K562 (cell line): ENCODE data around the gene BLID. TPM values are rescaled to one million over a fixed set of nuclear protein-coding genes. Genes with fewer than 3 reads are reported as not detected.

Experiments used
- ATAC-seq: fragments of 200-7000 bp; cut with Tn5 transposase; 3 replicates; pipeline ENCODE4 v1.9.1; 2020; ENCODE audit warnings: moderate library complexity
- BruUV-seq: library from RNA; stranded (reverse); fragments of 400-500 nt; replicated peaks from 2 replicates; lab custom pipeline; 2021; lab: Mats Ljungman, UMichigan
- CTCF ChIA-PET: fragments of 300-600 bp; formaldehyde crosslinking; extraction: SDS; loops from one replicate; lab custom pipeline; 2021; ENCODE audit warnings: low intra/inter-chr PET ratio; lab: Yijun Ruan, JAX
- POLR2A ChIA-PET: fragments of 300-600, 350-650 bp; sonication (Branson Sonifier 250); formaldehyde crosslinking; extraction: SDS; loops from one replicate; lab custom pipeline; 2021; ENCODE audit warnings: antibody characterized with exemption, inconsistent platforms; lab: Yijun Ruan, JAX
- DNase-seq, 4 experiments: peaks; one replicate each; pipeline versions ENCODE4 v3.0.0 to v3.0.0-alpha.2; 2011 to 2018; ENCODE audit warnings: low spot score in 3 of 4, mixed read lengths in 3 of 4; ENCODE audit errors: extremely low read depth in 1 of 4
- FAIRE-seq: peaks from 2 replicates; lab custom pipeline; 2011; peaks lifted over from hg19 to GRCh38; lab: Jason Lieb, UNC
- H2AFZ ChIP-seq: 2 replicates; pipeline ENCODE4 v1.6.0; 2011; ENCODE audit warnings: low read depth, low read length, control low read depth, inconsistent platforms
- H3K27ac ChIP-seq: fragments of 200-600 bp; 3 replicates; pipeline ENCODE4 v1.8.0; 2011; ENCODE audit warnings: low read depth, mild to moderate bottlenecking, control low read depth, inconsistent platforms, low read length, moderate library complexity, mixed read lengths; ENCODE audit errors: extremely low read depth
- H3K27me3 ChIP-seq, 2 experiments: fragments of 300-600 bp in 1 of 2; 2 replicates in 1 of 2; 3 replicates in 1 of 2; pipeline versions ENCODE4 v1.6.0 to v1.8.0; 2011; ENCODE audit warnings: inconsistent platforms in 2 of 2, low read length in 2 of 2, mild to moderate bottlenecking in 1 of 2, mixed read lengths in 1 of 2, moderate library complexity in 1 of 2; ENCODE audit not compliant: control insufficient read depth in 2 of 2, insufficient read depth in 2 of 2
- H3K36me3 ChIP-seq: fragments of 300-600 bp; 3 replicates; pipeline ENCODE4 v1.8.0; 2011; ENCODE audit warnings: mild to moderate bottlenecking, low read length, inconsistent platforms; ENCODE audit not compliant: control insufficient read depth, insufficient read depth
- H3K4me1 ChIP-seq, 2 experiments: fragments of 200-600 bp in 1 of 2; replicated peaks in 1 of 2; 2 replicates in 1 of 2; 3 replicates in 1 of 2; pipeline versions ENCODE4 v1.5.1 to v1.8.0; 2011; ENCODE audit warnings: inconsistent platforms in 2 of 2, low read length in 2 of 2, mild to moderate bottlenecking in 1 of 2, mixed read lengths in 1 of 2, moderate library complexity in 1 of 2; ENCODE audit not compliant: control insufficient read depth in 2 of 2, insufficient read depth in 2 of 2
- H3K4me2 ChIP-seq: 2 replicates; pipeline ENCODE4 v1.6.1; 2011; ENCODE audit warnings: low read length, control low read depth, inconsistent platforms, mixed read lengths; ENCODE audit not compliant: insufficient read depth
- H3K4me3 ChIP-seq: fragments of 200-600 bp; sonication (generic), shearing (Covaris generic); 2 replicates; pipeline ENCODE4 v1.5.1; 2016; ENCODE audit warnings: control low read depth, inconsistent platforms
- H3K79me2 ChIP-seq: fragments of 200-600 bp; 3 replicates; pipeline ENCODE4 v1.8.0; 2011; ENCODE audit warnings: low read length, inconsistent platforms; ENCODE audit not compliant: control insufficient read depth, insufficient read depth
- H3K9ac ChIP-seq, 2 experiments: 2 replicates each; pipeline versions ENCODE4 v1.6.0 to v1.6.1; 2011; ENCODE audit warnings: low read depth in 2 of 2, low read length in 2 of 2, control low read depth in 1 of 2, inconsistent platforms in 1 of 2, mild to moderate bottlenecking in 1 of 2, mixed read lengths in 1 of 2; ENCODE audit not compliant: insufficient read depth in 1 of 2
- H3K9me1 ChIP-seq: one replicate; pipeline ENCODE4 v1.6.0; 2011; ENCODE audit warnings: inconsistent platforms, mild to moderate bottlenecking, low read length, moderate library complexity; ENCODE audit not compliant: control insufficient read depth, insufficient read depth
- H3K9me3 ChIP-seq: replicated peaks from 2 replicates; pipeline ENCODE4 v1.5.1; 2011; ENCODE audit warnings: low read depth, low read length, inconsistent platforms; ENCODE audit not compliant: control insufficient read depth, insufficient read depth
- H4K20me1 ChIP-seq: replicated peaks from 2 replicates; pipeline ENCODE4 v1.6.1; 2011; ENCODE audit warnings: low read length, inconsistent platforms, mixed read lengths; ENCODE audit not compliant: control insufficient read depth, insufficient read depth
- ARHGAP35 ChIP-seq: fragments of 450-650 bp; IDR thresholded peaks from 2 replicates; pipeline ENCODE4 v1.6.1; 2018; ENCODE audit not compliant: partially characterized antibody
- BCL6 ChIP-seq: fragments of 250-450 bp; sonication (Bioruptor Pico); IDR thresholded peaks from 2 replicates; pipeline ENCODE4 v1.4.0; 2020
- BRF1 ChIP-seq: IDR thresholded peaks from 3 replicates; pipeline ENCODE4 v1.6.1; 2011; ENCODE audit warnings: borderline replicate concordance, mild to moderate bottlenecking; ENCODE audit not compliant: insufficient read length; ENCODE audit errors: extremely low read depth
- HMG20A ChIP-seq: fragments of 450-650 bp; formaldehyde crosslinking; conservative IDR thresholded peaks from 2 replicates; pipeline ENCODE4 v1.4.0; 2020; ENCODE audit warnings: mild to moderate bottlenecking, mixed read lengths
- MCM5 ChIP-seq: fragments of 450-650 bp; IDR thresholded peaks from 2 replicates; pipeline ENCODE4 v1.6.1; 2016; ENCODE audit warnings: low read depth
- POLR2H ChIP-seq: IDR thresholded peaks from 2 replicates; pipeline ENCODE4 v1.6.1; 2016; ENCODE audit warnings: missing genetic modification characterization, low read depth, mild to moderate bottlenecking, control low read depth, missing compliant biosample characterization, moderate library complexity
- SMAD1 ChIP-seq: fragments of 150-350 bp; IDR thresholded peaks from 2 replicates; pipeline ENCODE4 v1.6.1; 2014; ENCODE audit warnings: low read length, low read depth; ENCODE audit not compliant: partially characterized antibody
- XRCC5 ChIP-seq: fragments of 200-400 bp; formaldehyde crosslinking; IDR thresholded peaks from 2 replicates; pipeline ENCODE4 v1.6.1; 2017; ENCODE audit warnings: low read depth, mild to moderate bottlenecking, low read length
- ZNF431 ChIP-seq: sonication (generic); formaldehyde crosslinking; IDR thresholded peaks from 2 replicates; pipeline ENCODE4 v1.8.0; 2022; ENCODE audit warnings: mild to moderate bottlenecking, missing genetic modification reagents
- in situ Hi-C: fragments of 300-500 bp; cut with MboI; formaldehyde crosslinking; loops from 4 replicates; pipeline ENCODE4 v1.15.0; 2018; ENCODE audit warnings: inconsistent platforms, mixed read lengths
- intact Hi-C: fragments of 100-400 bp; cut with micrococcal nuclease; formaldehyde crosslinking; loops from 2 replicates; pipeline ENCODE4 v1.14.2; 2022
- polyA plus RNA-seq, 8 experiments: library from polyadenylated mRNA; depleted of rRNA in 4 of 8; stranded (reverse) in 5 of 8; unstranded in 3 of 8; fragments of >200 nt; fragmentation: Nextera tagmentation in 2 of 8; fragmentation: Illumina TruSeq in 1 of 8; extraction: Ambion mirVana in 2 of 8; extraction: Trizol in 1 of 8; gene quantifications; 2 replicates each; pipeline versions ENCODE4 v1.2.1 to v1.2.3, GENCODE V29; 2011 to 2014; ENCODE audit warnings: inconsistent platforms in 1 of 8, missing spikeins in 1 of 8
- total RNA-seq, 7 experiments: library from RNA; depleted of rRNA in 6 of 7; stranded (reverse); fragments of >200 nt in 6 of 7; fragmentation: Illumina TruSeq in 2 of 7; extraction: Trizol in 2 of 7; gene quantifications; 2 replicates each; pipeline versions ENCODE4 v1.2.1 to v1.2.3, GENCODE V29; 2011 to 2021; ENCODE audit warnings: low replicate concordance in 1 of 7
- TF ChIP-seq, protein P1 (sequence below): sonication (generic); formaldehyde crosslinking; IDR thresholded peaks from 2 replicates; pipeline ENCODE4 v1.8.1; 2023; ENCODE audit warnings: missing genetic modification reagents, mild to moderate bottlenecking, borderline replicate concordance
- TF ChIP-seq, protein P2 (sequence below): sonication (generic); formaldehyde crosslinking; IDR thresholded peaks from 2 replicates; pipeline ENCODE4 v1.8.0; 2022; ENCODE audit warnings: missing genetic modification reagents, mild to moderate bottlenecking, borderline replicate concordance

The BLID gene
- total and polyA plus RNA-seq, 9 of the 15 experiments (the other 6 are each of a cell fraction or from before 2014, with no cell fraction given) = not detected

DNA sequence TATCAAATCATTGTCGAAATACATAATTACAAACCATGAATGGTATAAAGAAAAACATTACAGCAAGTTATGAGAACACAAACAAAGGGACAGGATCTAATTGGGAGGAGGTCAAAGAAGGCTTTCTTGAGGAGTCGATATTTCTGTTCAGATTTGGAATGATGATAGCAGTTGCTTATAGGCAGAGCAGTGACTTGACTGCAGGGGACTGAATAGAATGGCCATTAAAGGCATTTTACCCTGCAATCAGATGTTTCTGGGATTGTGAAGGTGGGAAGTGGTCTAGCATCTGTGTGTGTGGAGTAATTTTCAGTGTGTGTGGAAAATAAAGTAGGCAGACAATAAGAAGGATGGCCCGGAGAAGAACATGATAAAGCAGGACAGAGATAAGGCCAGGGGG is 41.0 kb downstream of the BLID start (continued):
- no peak for TF ChIP-seq SMAD1
- TF ChIP-seq, protein P1, sequence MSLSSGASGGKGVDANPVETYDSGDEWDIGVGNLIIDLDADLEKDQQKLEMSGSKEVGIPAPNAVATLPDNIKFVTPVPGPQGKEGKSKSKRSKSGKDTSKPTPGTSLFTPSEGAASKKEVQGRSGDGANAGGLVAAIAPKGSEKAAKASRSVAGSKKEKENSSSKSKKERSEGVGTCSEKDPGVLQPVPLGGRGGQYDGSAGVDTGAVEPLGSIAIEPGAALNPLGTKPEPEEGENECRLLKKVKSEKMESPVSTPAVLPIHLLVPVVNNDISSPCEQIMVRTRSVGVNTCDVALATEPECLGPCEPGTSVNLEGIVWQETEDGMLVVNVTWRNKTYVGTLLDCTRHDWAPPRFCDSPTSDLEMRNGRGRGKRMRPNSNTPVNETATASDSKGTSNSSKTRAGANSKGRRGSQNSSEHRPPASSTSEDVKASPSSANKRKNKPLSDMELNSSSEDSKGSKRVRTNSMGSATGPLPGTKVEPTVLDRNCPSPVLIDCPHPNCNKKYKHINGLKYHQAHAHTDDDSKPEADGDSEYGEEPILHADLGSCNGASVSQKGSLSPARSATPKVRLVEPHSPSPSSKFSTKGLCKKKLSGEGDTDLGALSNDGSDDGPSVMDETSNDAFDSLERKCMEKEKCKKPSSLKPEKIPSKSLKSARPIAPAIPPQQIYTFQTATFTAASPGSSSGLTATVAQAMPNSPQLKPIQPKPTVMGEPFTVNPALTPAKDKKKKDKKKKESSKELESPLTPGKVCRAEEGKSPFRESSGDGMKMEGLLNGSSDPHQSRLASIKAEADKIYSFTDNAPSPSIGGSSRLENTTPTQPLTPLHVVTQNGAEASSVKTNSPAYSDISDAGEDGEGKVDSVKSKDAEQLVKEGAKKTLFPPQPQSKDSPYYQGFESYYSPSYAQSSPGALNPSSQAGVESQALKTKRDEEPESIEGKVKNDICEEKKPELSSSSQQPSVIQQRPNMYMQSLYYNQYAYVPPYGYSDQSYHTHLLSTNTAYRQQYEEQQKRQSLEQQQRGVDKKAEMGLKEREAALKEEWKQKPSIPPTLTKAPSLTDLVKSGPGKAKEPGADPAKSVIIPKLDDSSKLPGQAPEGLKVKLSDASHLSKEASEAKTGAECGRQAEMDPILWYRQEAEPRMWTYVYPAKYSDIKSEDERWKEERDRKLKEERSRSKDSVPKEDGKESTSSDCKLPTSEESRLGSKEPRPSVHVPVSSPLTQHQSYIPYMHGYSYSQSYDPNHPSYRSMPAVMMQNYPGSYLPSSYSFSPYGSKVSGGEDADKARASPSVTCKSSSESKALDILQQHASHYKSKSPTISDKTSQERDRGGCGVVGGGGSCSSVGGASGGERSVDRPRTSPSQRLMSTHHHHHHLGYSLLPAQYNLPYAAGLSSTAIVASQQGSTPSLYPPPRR (CRISPR knock-in tag) = no peak
- TF ChIP-seq POLR2H (tag) = no peak
- TF ChIP-seq ARHGAP35 = no peak

DNA sequence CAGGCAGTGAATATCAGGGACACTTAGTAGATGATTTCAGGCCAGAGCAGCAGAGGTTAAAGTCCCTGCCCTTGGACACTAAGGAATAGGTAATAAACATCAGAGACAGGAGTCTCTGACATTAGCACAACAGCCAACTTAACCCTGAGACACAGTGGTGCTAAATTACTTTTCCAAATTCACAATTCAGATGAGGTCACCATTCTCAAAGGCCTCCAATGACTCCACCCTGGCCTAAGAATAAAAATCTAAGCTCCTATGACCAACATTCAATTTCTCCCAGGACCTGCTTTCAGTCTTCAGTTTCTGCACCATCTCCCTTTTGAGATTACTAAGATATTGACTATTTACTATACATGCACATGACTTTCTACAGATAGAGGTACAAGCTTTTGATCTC is 42.0 kb downstream of the BLID start:
- no peaks in the 10 kb centered on the region for H3K36me3 ChIP-seq
- CTCF ChIA-PET = no interaction called here
- in situ Hi-C loops = no loop called here
- intact Hi-C loops = no loop called here
- H3K27ac ChIP-seq = no peak overlapping the region
- no TSS peak for BruUV-seq
- FAIRE-seq = no peak
- no peaks in the 10 kb centered on the region for H3K4me1 ChIP-seq
- ATAC-seq = no peak
- no peak overlapping the region for H3K4me3 ChIP-seq
- H3K9ac ChIP-seq = no peak overlapping the region
- DNase-seq = no peak
- no peaks in the 10 kb centered on the region for H3K9me1 ChIP-seq
- no peaks in the 10 kb centered on the region; the same call in 1 of the 2 replicates for H3K9me3 ChIP-seq
- H2AFZ ChIP-seq = no peak overlapping the region
- H3K79me2 ChIP-seq = no peaks in the 10 kb centered on the region
- no peaks in the 10 kb centered on the region for H4K20me1 ChIP-seq
- no peak overlapping the region for H3K4me2 ChIP-seq
- TF ChIP-seq HMG20A = no peak
- TF ChIP-seq BCL6 (CRISPR knock-in tag) = no peak
- TF ChIP-seq, protein P2, sequence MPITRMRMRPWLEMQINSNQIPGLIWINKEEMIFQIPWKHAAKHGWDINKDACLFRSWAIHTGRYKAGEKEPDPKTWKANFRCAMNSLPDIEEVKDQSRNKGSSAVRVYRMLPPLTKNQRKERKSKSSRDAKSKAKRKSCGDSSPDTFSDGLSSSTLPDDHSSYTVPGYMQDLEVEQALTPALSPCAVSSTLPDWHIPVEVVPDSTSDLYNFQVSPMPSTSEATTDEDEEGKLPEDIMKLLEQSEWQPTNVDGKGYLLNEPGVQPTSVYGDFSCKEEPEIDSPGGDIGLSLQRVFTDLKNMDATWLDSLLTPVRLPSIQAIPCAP = no peak
- TF ChIP-seq ZNF431 (CRISPR knock-in tag) = no peak
- no peak for TF ChIP-seq MCM5
- no peak for TF ChIP-seq XRCC5
- no peak for TF ChIP-seq BRF1
- POLR2A ChIA-PET = no interaction called here
- no peaks in the 10 kb centered on the region for H3K27me3 ChIP-seq
